DOHH2 (cell line): ENCODE measurements around the gene PCDH8.
A peak's percentile ranks its signal among the peaks of the same experiment; 100 is the strongest.

Experiments
- H3F3A ChIP-seq: fragments of 200-600 bp; sonication (generic), shearing (Covaris generic); 2 replicates; pipeline ENCODE4 v1.6.0; 2016; ENCODE audit warnings: antibody characterized with exemption, mild to moderate bottlenecking; ENCODE audit not compliant: control insufficient read depth, insufficient read depth
- H3K27ac ChIP-seq: fragments of 200-600 bp; sonication (generic); 2 replicates; pipeline ENCODE4 v1.5.1; 2014; ENCODE audit warnings: low read depth, mild to moderate bottlenecking, low read length, moderate library complexity
- H3K27me3 ChIP-seq: fragments of 200-600 bp; sonication (generic); 2 replicates; pipeline ENCODE4 v1.6.1; 2014; ENCODE audit warnings: mild to moderate bottlenecking, low read length, mixed read lengths; ENCODE audit not compliant: control insufficient read depth
- H3K36me3 ChIP-seq: fragments of 200-600 bp; sonication (generic); 2 replicates; pipeline ENCODE4 v1.6.1; 2014; ENCODE audit warnings: mild to moderate bottlenecking, low read length, moderate library complexity, mixed read lengths; ENCODE audit not compliant: control insufficient read depth
- H3K4me1 ChIP-seq: fragments of 200-600 bp; sonication (generic); 2 replicates; pipeline ENCODE4 v1.6.1; 2014; ENCODE audit warnings: mild to moderate bottlenecking, low read length, mixed read lengths; ENCODE audit not compliant: control insufficient read depth
- H3K4me2 ChIP-seq: fragments of 200-600 bp; sonication (generic); 2 replicates; pipeline ENCODE4 v1.6.0; 2014; ENCODE audit warnings: mild to moderate bottlenecking, low read length, moderate library complexity
- H3K4me3 ChIP-seq: fragments of 200-600 bp; sonication (generic); 2 replicates; pipeline ENCODE4 v1.5.1; 2014; ENCODE audit warnings: mild to moderate bottlenecking, low read length, mixed read lengths
- H3K79me2 ChIP-seq: fragments of 200-600 bp; sonication (generic); 2 replicates; pipeline ENCODE4 v1.6.1; 2014; ENCODE audit warnings: mild to moderate bottlenecking, low read length, mixed read lengths; ENCODE audit not compliant: control insufficient read depth
- H3K9me2 ChIP-seq: fragments of 200-600 bp; sonication (generic); replicated peaks from 2 replicates; pipeline ENCODE4 v1.6.1; 2014; ENCODE audit warnings: mild to moderate bottlenecking, low read length, mixed read lengths; ENCODE audit not compliant: control insufficient read depth
- H3K9me3 ChIP-seq: fragments of 200-600 bp; sonication (generic); 2 replicates; pipeline ENCODE4 v1.6.1; 2014; ENCODE audit warnings: antibody characterized with exemption, low read length, mixed read lengths; ENCODE audit not compliant: control insufficient read depth, insufficient read depth
- H4K20me1 ChIP-seq: fragments of 200-600 bp; sonication (generic); 2 replicates; pipeline ENCODE4 v1.6.0; 2014; ENCODE audit warnings: low read depth, mild to moderate bottlenecking, antibody characterized with exemption, low read length, moderate library complexity; ENCODE audit not compliant: control insufficient read depth, insufficient read depth
- EZH2phosphoT487 ChIP-seq: fragments of 200-600 bp; sonication (generic); IDR thresholded peaks from 2 replicates; pipeline ENCODE4 v1.6.1; 2017; ENCODE audit warnings: borderline replicate concordance, mild to moderate bottlenecking, antibody characterized with exemption, low read length, moderate library complexity, mixed read lengths
- TF ChIP-seq, protein P1 (sequence below): fragments of 200-600 bp; sonication (generic); IDR thresholded peaks from one replicate; pipeline ENCODE4 v1.5.1; 2014; ENCODE audit warnings: antibody characterized with exemption, mild to moderate bottlenecking, low read depth, low read length; ENCODE audit not compliant: poor library complexity, severe bottlenecking

PCDH8 gene

DNA sequence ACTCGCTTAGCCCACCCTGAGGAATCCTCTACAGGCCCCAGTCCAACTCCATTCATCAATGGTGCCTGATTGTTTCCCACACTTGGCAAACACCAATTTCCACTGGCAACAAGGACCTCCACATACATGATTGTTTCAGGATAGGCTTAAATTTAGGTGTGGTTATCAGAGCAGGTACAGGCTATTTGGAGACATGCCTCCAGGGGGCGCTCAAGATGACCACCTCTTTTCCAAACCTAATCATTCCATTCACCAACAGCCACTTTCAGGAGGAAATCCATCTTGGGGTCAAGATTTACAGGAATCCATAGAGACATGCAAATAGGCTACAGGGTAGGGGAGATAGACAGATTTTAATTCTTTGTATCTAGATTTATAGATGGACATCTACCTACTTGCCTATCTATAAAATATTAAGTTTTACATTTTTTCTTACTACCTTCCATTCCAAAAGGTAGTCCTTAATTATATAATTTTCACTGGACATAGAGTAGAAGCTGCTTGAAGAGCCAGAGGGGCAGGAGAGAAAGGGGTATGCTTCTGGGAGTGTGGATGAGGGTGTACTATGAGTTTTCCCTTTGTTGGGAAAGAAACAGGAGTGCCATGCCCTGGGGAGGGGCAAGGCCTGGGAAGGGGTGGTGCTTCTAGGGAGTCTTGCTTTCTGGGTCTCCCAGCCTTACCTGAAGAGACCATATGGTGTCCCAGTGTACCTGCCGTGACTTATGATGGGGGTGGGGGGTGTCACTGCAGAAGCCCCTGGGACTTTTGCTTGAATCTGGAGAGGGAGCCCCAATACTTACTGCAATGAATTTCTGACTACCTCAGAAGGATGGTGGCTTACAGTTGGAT is 14.1 kb upstream of the PCDH8 start:
- H3F3A ChIP-seq = no peaks in the 10 kb centered on the region
- H3K4me1 ChIP-seq = no peaks in the 10 kb centered on the region
- H4K20me1 ChIP-seq = no peaks in the 10 kb centered on the region
- TF ChIP-seq, protein P1, sequence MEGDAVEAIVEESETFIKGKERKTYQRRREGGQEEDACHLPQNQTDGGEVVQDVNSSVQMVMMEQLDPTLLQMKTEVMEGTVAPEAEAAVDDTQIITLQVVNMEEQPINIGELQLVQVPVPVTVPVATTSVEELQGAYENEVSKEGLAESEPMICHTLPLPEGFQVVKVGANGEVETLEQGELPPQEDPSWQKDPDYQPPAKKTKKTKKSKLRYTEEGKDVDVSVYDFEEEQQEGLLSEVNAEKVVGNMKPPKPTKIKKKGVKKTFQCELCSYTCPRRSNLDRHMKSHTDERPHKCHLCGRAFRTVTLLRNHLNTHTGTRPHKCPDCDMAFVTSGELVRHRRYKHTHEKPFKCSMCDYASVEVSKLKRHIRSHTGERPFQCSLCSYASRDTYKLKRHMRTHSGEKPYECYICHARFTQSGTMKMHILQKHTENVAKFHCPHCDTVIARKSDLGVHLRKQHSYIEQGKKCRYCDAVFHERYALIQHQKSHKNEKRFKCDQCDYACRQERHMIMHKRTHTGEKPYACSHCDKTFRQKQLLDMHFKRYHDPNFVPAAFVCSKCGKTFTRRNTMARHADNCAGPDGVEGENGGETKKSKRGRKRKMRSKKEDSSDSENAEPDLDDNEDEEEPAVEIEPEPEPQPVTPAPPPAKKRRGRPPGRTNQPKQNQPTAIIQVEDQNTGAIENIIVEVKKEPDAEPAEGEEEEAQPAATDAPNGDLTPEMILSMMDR = peak; percentile 78
- no peak for TF ChIP-seq EZH2phosphoT487
- H3K4me3 ChIP-seq = no peak overlapping the region
- no peak overlapping the region for H3K4me2 ChIP-seq
- H3K27ac ChIP-seq = no peak overlapping the region
- no peaks in the 10 kb centered on the region for H3K36me3 ChIP-seq
- H3K79me2 ChIP-seq = no peaks in the 10 kb centered on the region
- H3K9me3 ChIP-seq = no peaks in the 10 kb centered on the region
- H3K27me3 ChIP-seq = no peaks in the 10 kb centered on the region; the same call in 1 of the 2 replicates
- H3K9me2 ChIP-seq = no peaks in the 10 kb centered on the region

DNA sequence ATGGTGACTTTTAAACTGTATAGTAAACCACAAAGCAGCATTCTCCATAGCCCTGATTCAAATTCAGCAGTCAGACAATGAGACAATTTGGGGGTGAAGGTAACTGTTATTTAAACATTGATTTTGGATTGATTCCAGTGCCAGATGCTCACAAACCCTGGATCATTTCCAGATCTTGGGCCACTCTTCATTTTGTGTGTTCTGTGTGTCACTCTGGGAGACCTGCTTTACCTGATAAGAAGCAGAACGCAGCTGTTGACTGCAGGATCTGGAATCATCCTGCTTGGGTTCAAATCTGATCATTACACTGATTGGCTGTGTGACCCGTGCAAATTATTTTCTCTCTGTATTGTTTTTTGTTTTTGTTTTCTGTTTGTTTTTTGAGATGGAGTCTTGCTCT is 4.0 kb upstream of the PCDH8 start:
- Histone ChIP-seq H3K4me3 (no peak overlapping the region), H3K27ac (no peak overlapping the region), H3F3A (no peaks in the 10 kb centered on the region), H3K9me2 (no peaks in the 10 kb centered on the region), H3K4me2 (no peak overlapping the region), H3K79me2 (no peaks in the 10 kb centered on the region), H3K4me1 (no peaks in the 10 kb centered on the region), H3K27me3 (no peaks in the 10 kb centered on the region), H3K9me3 (peaks cover 12% of the 10 kb centered on the region; the same call in 1 of the 2 replicates), H3K36me3 (no peaks in the 10 kb centered on the region), H4K20me1 (no peaks in the 10 kb centered on the region)
- TF ChIP-seq, protein P1 = no peak
- no peak for TF ChIP-seq EZH2phosphoT487

DNA sequence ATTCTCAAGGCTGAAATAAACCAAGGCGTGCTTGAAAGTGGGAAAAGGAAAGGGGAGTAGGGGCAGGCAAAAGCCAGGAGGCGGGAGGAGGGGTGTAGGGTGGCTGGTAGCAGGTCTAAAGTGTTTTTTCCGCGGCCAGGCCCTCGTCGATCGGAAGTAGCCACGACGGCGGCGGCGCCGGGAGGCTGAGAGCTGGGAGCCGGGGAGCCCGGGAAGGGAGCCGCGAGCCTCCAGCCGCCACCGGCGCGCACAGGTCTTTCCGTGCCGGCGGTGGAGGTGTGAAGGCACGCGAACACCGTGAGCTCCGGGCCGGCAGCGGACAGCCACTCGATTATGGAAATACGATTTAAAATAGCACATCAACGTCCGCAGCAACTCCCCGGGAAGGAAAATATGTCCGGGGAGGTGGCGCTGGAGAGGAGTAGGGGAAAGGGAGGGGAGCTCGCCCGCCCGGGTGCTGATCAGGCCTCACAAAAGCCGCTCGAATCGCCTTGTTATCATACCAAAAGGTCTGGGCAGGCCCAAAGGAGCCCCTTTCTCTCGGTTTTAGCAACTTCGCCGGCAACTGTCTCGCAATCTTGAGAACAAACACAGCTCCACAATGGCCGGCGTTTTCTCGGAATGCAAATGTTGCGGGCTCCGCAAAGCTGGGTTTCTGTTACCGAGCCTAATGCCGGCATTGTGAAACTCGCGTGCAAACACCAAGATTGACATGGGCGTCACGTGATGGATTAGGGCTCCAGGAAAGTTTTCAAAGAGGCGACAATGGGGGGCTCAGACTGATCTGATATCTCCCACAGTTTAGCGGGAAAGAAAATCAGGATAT is 2.9 kb upstream of the PCDH8 start:
- H3K4me3 ChIP-seq = no peak overlapping the region
- no peak for TF ChIP-seq EZH2phosphoT487
- TF ChIP-seq, protein P1 = no peak
- H4K20me1 ChIP-seq = no peaks in the 10 kb centered on the region
- H3K27me3 ChIP-seq = no peaks in the 10 kb centered on the region
- H3K9me2 ChIP-seq = no peaks in the 10 kb centered on the region
- no peaks in the 10 kb centered on the region for H3K79me2 ChIP-seq
- no peaks in the 10 kb centered on the region for H3K4me1 ChIP-seq
- peaks cover 12% of the 10 kb centered on the region; the same call in 1 of the 2 replicates for H3K9me3 ChIP-seq
- H3F3A ChIP-seq = no peaks in the 10 kb centered on the region
- H3K36me3 ChIP-seq = no peaks in the 10 kb centered on the region
- no peak overlapping the region for H3K4me2 ChIP-seq
- H3K27ac ChIP-seq = no peak overlapping the region
